OCI-LY3 (cell line): ENCODE results near the gene EXOC3L2.
"Not testable (repeated sequence)": the region's sequence is repeated elsewhere in the genome, so short reads cannot be mapped to it uniquely, and the experiment has no call there.

Source experiments
- EZH2phosphoT487 ChIP-seq: fragments of 200-600 bp; shearing (Covaris generic); IDR thresholded peaks from 2 replicates; pipeline ENCODE4 v1.6.1; 2018; ENCODE audit warnings: antibody characterized with exemption, mixed run types, low read depth
- TF ChIP-seq, protein P1 (sequence below): fragments of 200-600, 300-600 bp; sonication (generic); IDR thresholded peaks from 2 replicates; pipeline ENCODE4 v1.5.1; 2014; ENCODE audit warnings: antibody characterized with exemption, low read length, low read depth

DNA sequence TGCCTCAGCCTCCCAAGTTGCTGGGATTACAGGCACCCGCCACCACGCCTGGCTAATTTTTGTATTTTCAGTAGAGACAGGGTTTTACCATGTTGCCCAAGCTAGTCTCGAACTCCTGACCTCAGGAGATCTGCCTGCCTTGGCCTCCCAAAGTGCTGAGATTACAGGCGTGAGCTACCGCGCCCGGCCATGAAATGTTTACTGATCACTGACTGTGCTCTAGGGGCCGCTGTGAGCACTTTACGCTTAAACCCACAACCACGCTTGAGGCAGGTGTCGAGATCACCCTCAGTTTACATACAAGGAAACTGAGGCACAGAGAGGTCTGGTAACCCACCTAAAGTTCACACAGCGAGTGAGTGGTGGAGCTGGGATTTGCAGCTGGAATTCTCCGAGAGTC is 24.7 kb upstream of the EXOC3L2 start:
- TF ChIP-seq, protein P1, sequence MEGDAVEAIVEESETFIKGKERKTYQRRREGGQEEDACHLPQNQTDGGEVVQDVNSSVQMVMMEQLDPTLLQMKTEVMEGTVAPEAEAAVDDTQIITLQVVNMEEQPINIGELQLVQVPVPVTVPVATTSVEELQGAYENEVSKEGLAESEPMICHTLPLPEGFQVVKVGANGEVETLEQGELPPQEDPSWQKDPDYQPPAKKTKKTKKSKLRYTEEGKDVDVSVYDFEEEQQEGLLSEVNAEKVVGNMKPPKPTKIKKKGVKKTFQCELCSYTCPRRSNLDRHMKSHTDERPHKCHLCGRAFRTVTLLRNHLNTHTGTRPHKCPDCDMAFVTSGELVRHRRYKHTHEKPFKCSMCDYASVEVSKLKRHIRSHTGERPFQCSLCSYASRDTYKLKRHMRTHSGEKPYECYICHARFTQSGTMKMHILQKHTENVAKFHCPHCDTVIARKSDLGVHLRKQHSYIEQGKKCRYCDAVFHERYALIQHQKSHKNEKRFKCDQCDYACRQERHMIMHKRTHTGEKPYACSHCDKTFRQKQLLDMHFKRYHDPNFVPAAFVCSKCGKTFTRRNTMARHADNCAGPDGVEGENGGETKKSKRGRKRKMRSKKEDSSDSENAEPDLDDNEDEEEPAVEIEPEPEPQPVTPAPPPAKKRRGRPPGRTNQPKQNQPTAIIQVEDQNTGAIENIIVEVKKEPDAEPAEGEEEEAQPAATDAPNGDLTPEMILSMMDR: not testable (repeated sequence)
- TF ChIP-seq EZH2phosphoT487: not testable (repeated sequence)
